Stimulated activated CD4-positive, alpha-beta T cell treated with anti-CD3 and anti-CD28 coated beads, Interleukin-1b, Interleukin-23, amount 100 ng/mL, for 24 hours (primary cell): ENCODE results near the gene ATP8B3.
A peak's percentile ranks its signal among the peaks of the same experiment; 100 is the strongest.

ENCODE experiments used
- DNase-seq, 4 experiments: peaks; one replicate each; pipeline ENCODE4 v3.0.0-alpha.2; 2020; ENCODE audit warnings: low read depth in 4 of 4, low spot score in 1 of 4

Gene ATP8B3, protein sequence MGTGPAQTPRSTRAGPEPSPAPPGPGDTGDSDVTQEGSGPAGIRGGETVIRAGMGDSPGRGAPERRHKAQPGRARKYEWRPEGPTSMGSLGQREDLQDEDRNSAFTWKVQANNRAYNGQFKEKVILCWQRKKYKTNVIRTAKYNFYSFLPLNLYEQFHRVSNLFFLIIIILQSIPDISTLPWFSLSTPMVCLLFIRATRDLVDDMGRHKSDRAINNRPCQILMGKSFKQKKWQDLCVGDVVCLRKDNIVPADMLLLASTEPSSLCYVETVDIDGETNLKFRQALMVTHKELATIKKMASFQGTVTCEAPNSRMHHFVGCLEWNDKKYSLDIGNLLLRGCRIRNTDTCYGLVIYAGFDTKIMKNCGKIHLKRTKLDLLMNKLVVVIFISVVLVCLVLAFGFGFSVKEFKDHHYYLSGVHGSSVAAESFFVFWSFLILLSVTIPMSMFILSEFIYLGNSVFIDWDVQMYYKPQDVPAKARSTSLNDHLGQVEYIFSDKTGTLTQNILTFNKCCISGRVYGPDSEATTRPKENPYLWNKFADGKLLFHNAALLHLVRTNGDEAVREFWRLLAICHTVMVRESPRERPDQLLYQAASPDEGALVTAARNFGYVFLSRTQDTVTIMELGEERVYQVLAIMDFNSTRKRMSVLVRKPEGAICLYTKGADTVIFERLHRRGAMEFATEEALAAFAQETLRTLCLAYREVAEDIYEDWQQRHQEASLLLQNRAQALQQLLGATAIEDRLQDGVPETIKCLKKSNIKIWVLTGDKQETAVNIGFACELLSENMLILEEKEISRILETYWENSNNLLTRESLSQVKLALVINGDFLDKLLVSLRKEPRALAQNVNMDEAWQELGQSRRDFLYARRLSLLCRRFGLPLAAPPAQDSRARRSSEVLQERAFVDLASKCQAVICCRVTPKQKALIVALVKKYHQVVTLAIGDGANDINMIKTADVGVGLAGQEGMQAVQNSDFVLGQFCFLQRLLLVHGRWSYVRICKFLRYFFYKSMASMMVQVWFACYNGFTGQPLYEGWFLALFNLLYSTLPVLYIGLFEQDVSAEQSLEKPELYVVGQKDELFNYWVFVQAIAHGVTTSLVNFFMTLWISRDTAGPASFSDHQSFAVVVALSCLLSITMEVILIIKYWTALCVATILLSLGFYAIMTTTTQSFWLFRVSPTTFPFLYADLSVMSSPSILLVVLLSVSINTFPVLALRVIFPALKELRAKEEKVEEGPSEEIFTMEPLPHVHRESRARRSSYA (N-terminal part only)

GRCh38 chr19:1811942-1812425, at the start of gene ATP8B3:
ATP8B3 (minus strand) TSS chr19:1812276; CDS start chr19:1811736, 540 bp downstream.
- DNase-seq = peak in 2 of 4 experiments; percentile 50 to 54

- DNase-seq = no peak
Observed at GRCh38 chr19:1861599-1862031, 49.5 kb upstream of the ATP8B3 start.

GRCh38 chr19:1860821-1861598, 48.9 kb upstream of the ATP8B3 start:
- DNase-seq = no peak

GRCh38 chr19:1860042-1860775, 48.1 kb upstream of the ATP8B3 start:
- no peak for DNase-seq

DNA sequence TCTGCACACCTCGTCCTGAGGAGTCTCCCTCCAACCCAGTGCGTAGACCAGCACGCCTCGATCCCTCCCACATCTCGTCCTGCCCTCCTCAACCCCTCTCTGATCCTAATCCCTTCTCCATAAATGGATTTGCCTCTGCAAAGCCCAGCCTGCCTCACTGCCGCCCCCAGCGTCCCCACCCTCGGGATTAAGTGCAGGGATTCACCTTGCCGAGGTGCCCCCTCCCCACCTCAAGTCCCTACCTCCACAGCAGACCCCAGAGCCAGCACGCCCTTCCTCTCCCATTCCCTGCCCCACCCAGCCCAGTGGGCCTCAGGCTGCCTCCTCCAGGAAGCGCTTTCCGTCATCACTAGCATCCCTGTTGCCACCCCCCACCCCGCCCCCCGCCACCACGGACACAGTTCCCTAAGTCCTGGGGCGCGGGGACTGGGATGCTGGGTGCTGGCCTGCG, 47.3 kb upstream of the ATP8B3 start:
- no peak for DNase-seq

- DNase-seq = no peak
Observed at GRCh38 chr19:1858412-1859081, 46.5 kb upstream of the ATP8B3 start.

- DNase-seq = no peak
Observed at GRCh38 chr19:1857648-1858326, 45.7 kb upstream of the ATP8B3 start.

- peak in 1 of 4 experiments; percentile 48 for DNase-seq
Observed at GRCh38 chr19:1856698-1857603, 44.9 kb upstream of the ATP8B3 start.

DNA sequence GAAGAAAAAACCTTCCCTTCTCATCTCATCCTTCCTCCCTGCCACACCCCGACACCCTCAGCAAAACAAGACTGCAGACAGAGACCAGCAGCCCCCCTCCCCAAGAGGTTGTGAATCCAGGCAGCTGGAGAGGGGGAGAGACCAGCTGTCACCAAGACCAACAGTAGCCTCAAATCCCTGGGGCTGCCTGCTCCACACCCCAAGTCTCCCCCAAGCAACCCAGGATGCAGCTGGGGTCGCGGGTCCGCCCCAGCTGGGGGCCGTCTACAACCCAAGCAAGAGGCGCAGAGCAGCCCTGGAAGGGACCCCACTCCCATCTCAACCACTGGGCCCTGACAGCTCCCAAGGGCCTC, 44.2 kb upstream of the ATP8B3 start:
- no peak for DNase-seq

DNA sequence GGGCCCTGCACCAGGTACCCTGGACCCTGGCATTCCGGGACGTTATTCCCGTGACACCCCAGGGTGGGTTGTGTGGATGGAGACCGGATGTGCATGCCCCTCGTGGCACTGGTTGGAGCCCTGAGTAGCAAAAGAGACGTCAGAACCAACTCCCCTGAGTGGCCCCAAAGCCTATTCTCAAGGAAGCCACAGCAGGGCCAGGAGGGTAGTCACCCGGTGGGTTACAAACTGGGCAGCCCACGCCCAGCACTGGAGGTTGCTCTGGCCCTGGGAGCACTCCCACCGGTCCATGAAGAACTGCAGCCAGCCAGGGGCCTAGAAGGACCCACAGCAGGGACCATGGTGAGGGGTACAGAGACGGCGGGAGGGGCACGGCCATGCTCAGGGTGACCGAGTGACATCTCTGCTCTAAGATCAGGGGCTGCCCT, 43.8 kb upstream of the ATP8B3 start:
- no peak for DNase-seq

DNA sequence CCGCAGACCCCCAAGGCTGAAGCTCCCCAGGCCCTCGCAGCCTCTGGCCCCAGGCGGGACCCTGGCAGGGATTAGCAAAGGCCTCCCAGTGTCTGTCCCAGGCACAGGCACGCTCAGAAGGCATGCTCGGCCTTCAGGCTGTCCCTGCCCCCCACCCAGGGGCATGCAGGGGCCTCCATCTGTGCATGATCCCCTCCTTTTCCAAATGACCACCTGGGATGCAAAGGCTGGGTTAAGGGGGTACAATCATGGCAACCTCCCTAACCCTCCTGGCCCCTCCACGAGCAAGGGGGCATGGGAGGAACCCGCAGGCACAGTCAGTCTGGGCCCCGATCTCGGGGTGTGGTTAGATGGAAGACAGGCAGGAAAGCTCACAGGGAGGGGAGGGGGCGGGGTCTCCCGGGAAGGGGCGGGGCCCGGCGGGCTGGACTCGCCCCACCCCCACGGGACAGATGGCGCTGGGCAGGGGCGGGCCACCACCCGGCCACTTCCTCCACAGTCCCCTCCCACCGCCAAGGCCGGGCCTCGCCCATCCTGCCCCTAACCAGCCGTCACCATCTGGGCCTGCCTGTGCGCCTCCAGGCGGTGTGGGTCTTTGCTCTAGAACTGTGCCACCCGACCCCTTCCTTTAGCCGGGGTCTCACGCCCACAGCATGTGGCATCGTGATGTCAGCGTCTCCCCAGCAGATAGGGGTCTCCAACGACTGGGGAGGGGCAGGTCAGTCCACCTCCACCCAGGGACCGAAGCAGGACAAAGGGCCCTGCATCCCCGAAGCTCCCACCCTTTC, 43.2 kb upstream of the ATP8B3 start:
- DNase-seq = peak in 2 of 4 experiments; percentile 61 to 85

DNA sequence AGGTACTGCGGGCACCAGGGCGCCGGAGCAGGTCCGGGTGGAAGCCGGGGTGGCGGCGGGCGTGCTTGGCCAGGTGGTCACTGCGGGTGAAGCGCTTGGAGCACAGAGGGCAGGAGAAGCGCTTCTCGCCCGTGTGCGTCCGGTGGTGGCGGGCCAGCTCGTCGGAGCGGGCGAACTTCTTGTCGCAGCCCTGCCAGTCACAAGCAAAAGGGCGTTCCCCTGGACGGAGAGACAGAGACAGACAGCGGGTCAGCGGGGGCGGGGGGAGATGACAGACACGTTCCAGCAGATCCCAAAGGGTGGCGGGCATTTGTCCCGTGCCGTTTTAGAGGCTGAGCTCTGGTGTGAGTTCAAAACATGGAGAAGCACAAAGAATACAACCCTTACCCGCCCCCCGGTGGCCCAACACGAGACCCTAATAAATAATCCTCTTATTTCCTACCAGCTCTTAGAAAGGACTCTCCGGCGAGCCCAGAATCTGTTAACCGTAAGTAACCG, 42.5 kb upstream of the ATP8B3 start:
- no peak for DNase-seq

DNA sequence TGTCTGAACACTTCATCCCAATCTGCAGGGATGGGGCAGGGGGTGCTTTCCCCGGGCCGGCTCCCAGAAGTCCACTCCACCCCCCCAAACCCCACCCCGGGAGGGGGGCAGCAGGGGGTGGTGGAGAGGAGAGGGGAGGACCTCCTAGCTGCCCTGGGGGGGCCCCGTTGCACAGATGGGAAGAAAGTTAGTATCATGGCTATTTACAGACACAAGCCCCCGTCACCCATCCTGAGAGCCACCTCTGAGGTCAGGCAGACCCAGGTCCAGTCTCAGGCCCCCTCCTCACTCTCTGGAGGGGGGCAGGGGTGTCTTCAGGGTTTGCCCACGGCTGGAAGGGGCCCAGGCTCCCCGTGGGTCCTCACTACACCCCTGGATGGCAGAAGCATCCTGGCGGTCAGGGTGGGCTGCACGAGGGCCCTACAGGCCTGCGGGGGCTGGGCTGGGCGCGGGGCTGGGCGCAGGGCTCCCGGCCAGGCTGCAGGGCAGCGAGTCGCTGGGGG, 42.0 kb upstream of the ATP8B3 start:
- DNase-seq = no peak

DNA sequence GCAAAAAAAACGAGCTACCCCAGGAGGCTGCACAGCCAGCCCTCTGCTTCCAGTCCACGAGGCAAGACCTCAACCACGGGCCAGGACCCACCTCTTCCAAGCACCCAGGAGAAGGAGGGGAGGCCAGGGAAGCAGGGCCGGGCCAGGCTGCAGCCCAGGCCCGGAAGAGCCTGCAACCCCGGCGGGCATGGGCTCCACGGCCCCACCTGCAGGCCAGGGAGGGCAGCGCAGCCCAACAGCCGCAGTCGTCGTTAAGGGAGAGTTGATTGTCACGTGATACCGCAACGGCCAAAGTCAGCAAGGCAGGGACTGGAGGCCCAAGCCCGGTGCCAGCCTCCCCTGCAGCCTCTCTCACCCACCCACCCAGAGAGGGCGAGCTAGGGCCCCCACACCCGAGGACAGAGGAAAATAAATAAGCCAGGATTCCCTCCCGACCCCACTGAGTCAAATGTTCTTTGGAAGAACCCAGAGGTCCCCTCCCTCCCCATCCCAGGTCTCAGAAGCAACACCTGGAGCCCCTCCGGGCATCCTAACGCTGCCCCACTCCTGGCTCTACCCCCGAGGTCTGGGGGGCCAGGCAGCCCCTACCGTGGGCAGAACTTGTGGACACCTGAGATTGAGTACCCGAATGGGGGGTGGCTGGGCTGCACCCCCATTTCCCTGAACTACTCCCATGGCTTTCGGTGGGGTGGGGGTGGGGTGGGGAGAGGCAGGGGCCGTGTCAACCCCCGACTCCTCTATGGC, 41.4 kb upstream of the ATP8B3 start:
- peak; percentile 49 to 76 (median 62) for DNase-seq

GRCh38 chr19:1852581-1853128, 40.6 kb upstream of the ATP8B3 start:
- no peak for DNase-seq
